Hepatocyte (in vitro differentiated cells): ENCODE measurements around the gene ZSCAN23. TPM values are rescaled to one million over a fixed set of nuclear protein-coding genes. Genes with fewer than 3 reads are reported as not detected.
"Not testable (repeated sequence)": the region's sequence is repeated elsewhere in the genome, so short reads cannot be mapped to it uniquely, and the experiment has no call there.

Source experiments
- DNase-seq: peaks from one replicate; pipeline ENCODE4 v3.0.0-alpha.2; 2016; ENCODE audit warnings: low spot score
- H2AFZ ChIP-seq: fragments of 200-600 bp; sonication (generic); 2 replicates; pipeline ENCODE4 v1.6.0; 2016; ENCODE audit warnings: antibody characterized with exemption, mild to moderate bottlenecking
- H3K27ac ChIP-seq: fragments of 200-600 bp; sonication (generic); 2 replicates; pipeline ENCODE4 v1.5.1; 2016; ENCODE audit warnings: mild to moderate bottlenecking
- H3K27me3 ChIP-seq: fragments of 200-600 bp; sonication (generic); 2 replicates; pipeline ENCODE4 v1.6.1; 2016
- H3K36me3 ChIP-seq: fragments of 200-600 bp; sonication (generic); replicated peaks from 2 replicates; pipeline ENCODE4 v1.5.1; 2016; ENCODE audit warnings: low read depth; ENCODE audit not compliant: insufficient read depth
- H3K4me1 ChIP-seq: fragments of 200-600 bp; sonication (generic); 2 replicates; pipeline ENCODE4 v1.5.1; 2016; ENCODE audit warnings: mild to moderate bottlenecking, moderate library complexity; ENCODE audit not compliant: insufficient read depth
- H3K4me2 ChIP-seq: fragments of 200-600 bp; sonication (generic); 2 replicates; pipeline ENCODE4 v1.6.0; 2016
- H3K4me3 ChIP-seq: fragments of 200-600 bp; sonication (generic); 2 replicates; pipeline ENCODE4 v1.5.1; 2016; ENCODE audit warnings: mild to moderate bottlenecking
- H3K79me2 ChIP-seq: fragments of 200-600 bp; sonication (generic); 2 replicates; pipeline ENCODE4 v1.6.0; 2017; ENCODE audit warnings: mild to moderate bottlenecking
- H3K9me2 ChIP-seq: fragments of 200-600 bp; sonication (generic); replicated peaks from 2 replicates; pipeline ENCODE4 v1.6.0; 2017; ENCODE audit warnings: mild to moderate bottlenecking; ENCODE audit not compliant: insufficient read depth
- H3K9me3 ChIP-seq: fragments of 200-600 bp; sonication (generic); 2 replicates; pipeline ENCODE4 v1.5.1; 2016; ENCODE audit warnings: low read depth, mild to moderate bottlenecking
- H4K20me1 ChIP-seq: fragments of 200-600 bp; sonication (generic); 2 replicates; pipeline ENCODE4 v1.6.0; 2016; ENCODE audit warnings: mild to moderate bottlenecking; ENCODE audit not compliant: insufficient read depth, poor library complexity, severe bottlenecking
- EZH2 ChIP-seq: fragments of 200-600 bp; sonication (generic); IDR thresholded peaks from 2 replicates; pipeline ENCODE4 v1.6.1; 2016; ENCODE audit warnings: antibody characterized with exemption, mild to moderate bottlenecking, borderline replicate concordance
- EZH2phosphoT487 ChIP-seq: fragments of 200-600 bp; sonication (generic); IDR thresholded peaks from one replicate; pipeline ENCODE4 v1.6.1; 2018; ENCODE audit warnings: antibody characterized with exemption, mild to moderate bottlenecking, low read depth, moderate library complexity; ENCODE audit not compliant: unreplicated experiment, severe bottlenecking
- WGBS: methylation state at CpG from one replicate; pipeline ENCODE4 v1.1.6; 2016; ENCODE audit warnings: low lambda C conversion rate; ENCODE audit errors: missing lambda C conversion rate; 5-methylcytosine and 5-hydroxymethylcytosine counted together
- polyA plus RNA-seq: library from polyadenylated mRNA; unstranded; fragments of >200 nt; fragmentation: Nextera tagmentation; extraction: Ambion mirVana; gene quantifications from 2 replicates; pipeline ENCODE4 v1.2.1, GENCODE V29; 2016
- total RNA-seq: library from RNA; depleted of rRNA; stranded (reverse); fragments of >200 nt; gene quantifications from 2 replicates; pipeline ENCODE4 v1.2.3, GENCODE V29; 2014
- TF ChIP-seq, protein P1 (sequence below): fragments of 200-600 bp; sonication (generic); IDR thresholded peaks from 2 replicates; pipeline ENCODE4 v1.5.1; 2016; ENCODE audit warnings: antibody characterized with exemption, mild to moderate bottlenecking; ENCODE audit not compliant: poor library complexity

ZSCAN23 gene
- total and polyA plus RNA-seq, 2 experiments from 2014 or later, result 0.48 to 5.6 TPM

DNA sequence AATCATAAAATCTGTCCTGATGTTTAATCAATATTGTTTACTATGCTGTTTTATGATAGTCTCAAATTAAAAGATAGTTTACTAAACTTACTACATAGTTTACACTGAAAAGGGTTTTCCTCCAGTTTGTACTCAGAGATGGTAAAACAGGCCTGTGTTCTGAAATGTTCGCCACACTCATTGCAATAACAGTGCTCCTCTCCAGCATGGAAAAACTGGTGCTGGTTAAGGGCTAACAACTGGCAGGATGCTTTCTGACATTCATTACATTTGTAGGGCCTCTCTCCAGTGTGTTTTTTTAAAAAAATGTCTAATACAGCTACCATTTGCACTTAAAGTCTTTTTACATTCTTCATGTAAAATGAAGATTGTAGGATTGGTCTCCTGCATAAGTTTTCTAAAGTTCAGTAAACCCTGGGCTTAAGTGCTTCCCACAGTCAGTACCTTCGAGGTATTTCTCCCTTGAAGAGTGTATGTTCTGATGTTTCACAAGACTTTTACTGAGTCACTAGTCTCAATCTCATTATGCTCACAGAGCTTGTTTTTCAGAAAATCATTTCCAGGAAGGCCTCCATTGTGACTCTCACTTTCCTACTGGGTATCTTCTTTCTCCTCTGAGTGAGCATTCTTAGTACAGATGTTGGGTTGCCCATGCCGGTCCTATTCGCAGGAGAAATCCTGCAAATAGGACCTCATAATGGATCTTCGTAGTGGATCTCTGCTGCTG, 35.1 kb downstream of the ZSCAN23 start:
- Histone ChIP-seq H3K4me2 (no peak overlapping the region), H3K27ac (no peak overlapping the region), H3K4me1 (no peaks in the 10 kb centered on the region), H3K27me3 (no peaks in the 10 kb centered on the region), H3K4me3 (no peak overlapping the region), H3K9me3 (no peaks in the 10 kb centered on the region), H3K36me3 (no peaks in the 10 kb centered on the region), H2AFZ (no peak overlapping the region), H3K9me2 (no peaks in the 10 kb centered on the region), H4K20me1 (no peaks in the 10 kb centered on the region), H3K79me2 (no peaks in the 10 kb centered on the region)
- TF ChIP-seq, protein P1, sequence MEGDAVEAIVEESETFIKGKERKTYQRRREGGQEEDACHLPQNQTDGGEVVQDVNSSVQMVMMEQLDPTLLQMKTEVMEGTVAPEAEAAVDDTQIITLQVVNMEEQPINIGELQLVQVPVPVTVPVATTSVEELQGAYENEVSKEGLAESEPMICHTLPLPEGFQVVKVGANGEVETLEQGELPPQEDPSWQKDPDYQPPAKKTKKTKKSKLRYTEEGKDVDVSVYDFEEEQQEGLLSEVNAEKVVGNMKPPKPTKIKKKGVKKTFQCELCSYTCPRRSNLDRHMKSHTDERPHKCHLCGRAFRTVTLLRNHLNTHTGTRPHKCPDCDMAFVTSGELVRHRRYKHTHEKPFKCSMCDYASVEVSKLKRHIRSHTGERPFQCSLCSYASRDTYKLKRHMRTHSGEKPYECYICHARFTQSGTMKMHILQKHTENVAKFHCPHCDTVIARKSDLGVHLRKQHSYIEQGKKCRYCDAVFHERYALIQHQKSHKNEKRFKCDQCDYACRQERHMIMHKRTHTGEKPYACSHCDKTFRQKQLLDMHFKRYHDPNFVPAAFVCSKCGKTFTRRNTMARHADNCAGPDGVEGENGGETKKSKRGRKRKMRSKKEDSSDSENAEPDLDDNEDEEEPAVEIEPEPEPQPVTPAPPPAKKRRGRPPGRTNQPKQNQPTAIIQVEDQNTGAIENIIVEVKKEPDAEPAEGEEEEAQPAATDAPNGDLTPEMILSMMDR, result no peak
- TF ChIP-seq EZH2, result no peak
- TF ChIP-seq EZH2phosphoT487, result no peak
- DNase-seq, result peak; percentile 21
- 90% methylated on average over 5 of the region's 5 CpGs for WGBS

DNA sequence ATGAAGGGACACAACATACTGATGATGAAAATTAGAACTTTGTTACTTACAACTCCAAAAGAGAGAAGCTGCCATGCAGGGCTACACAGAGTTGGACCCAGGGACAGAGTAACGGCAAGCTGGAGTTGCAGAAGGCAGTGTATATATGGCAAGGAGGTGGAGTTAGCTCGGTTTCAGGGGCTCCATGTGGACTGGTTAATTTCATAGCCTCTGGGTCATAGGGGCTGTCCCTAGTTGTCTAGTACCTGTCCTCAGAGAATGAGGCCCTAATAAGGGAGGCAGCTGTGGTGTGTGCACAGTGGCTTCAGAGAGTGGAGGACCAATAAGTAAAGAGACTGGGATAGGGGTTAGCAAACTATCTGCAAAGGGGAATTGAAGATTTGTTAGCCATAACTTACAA, 35.9 kb downstream of the ZSCAN23 start:
- Histone ChIP-seq H4K20me1 (no peaks in the 10 kb centered on the region), H3K4me3 (no peak overlapping the region), H3K4me2 (no peak overlapping the region), H3K4me1 (no peaks in the 10 kb centered on the region), H3K9me3 (no peaks in the 10 kb centered on the region), H3K27me3 (no peaks in the 10 kb centered on the region), H3K9me2 (no peaks in the 10 kb centered on the region), H3K27ac (no peak overlapping the region), H3K79me2 (no peaks in the 10 kb centered on the region), H3K36me3 (no peaks in the 10 kb centered on the region), H2AFZ (no peak overlapping the region)
- 79% methylated on average over 2 of the region's 2 CpGs for WGBS
- DNase-seq, result no peak
- no peak for TF ChIP-seq EZH2phosphoT487
- no peak for TF ChIP-seq EZH2
- TF ChIP-seq, protein P1, result no peak

DNA sequence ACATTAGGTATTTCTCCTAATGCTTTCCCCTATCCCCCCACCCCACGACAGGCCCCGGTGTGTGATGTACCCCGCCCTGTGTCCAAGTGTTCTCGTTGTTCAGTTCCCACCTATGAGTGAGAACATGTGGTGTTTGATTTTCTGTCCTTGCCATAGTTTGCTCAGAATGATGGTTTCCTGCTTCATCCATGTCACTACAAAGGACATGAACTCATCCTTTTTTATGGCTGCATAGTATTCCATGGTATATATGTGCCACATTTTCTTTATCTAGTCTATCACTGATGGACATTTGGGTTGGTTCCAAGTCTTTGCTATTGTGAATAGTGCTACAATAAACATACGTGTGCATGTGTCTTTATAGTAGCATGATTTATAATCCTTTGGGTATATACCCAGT, 39.4 kb downstream of the ZSCAN23 start:
- not testable (repeated sequence) for H3K27ac ChIP-seq, H4K20me1 ChIP-seq, H3K4me2 ChIP-seq, H3K4me3 ChIP-seq, H2AFZ ChIP-seq, H3K9me3 ChIP-seq, H3K4me1 ChIP-seq, H3K27me3 ChIP-seq, DNase-seq, H3K9me2 ChIP-seq, H3K36me3 ChIP-seq, H3K79me2 ChIP-seq
- 97% methylated on average over 5 of the region's 5 CpGs for WGBS

GRCh38 chr6:28402197-28402596, 41.1 kb downstream of the ZSCAN23 start:
- WGBS, result 77% methylated on average over 2 of the region's 2 CpGs
- DNase-seq, result no peak
- Histone ChIP-seq H4K20me1 (peaks cover 3% of the 10 kb centered on the region), H3K79me2 (peaks cover 19% of the 10 kb centered on the region), H3K27ac (no peak overlapping the region), H3K4me3 (no peak overlapping the region), H3K4me2 (no peak overlapping the region), H3K27me3 (no peaks in the 10 kb centered on the region), H3K9me3 (no peaks in the 10 kb centered on the region), H3K4me1 (peaks cover 15% of the 10 kb centered on the region), H3K36me3 (no peaks in the 10 kb centered on the region), H2AFZ (no peak overlapping the region), H3K9me2 (no peaks in the 10 kb centered on the region)
- TF ChIP-seq EZH2phosphoT487 (no peak), EZH2 (no peak)
- TF ChIP-seq, protein P1, result no peak
